GM23338 (cell line): ENCODE results near the gene CYSTM1.

Experiments used
- CREB1 ChIP-seq: fragments of 250-450 bp; sonication (Bioruptor Pico); IDR thresholded peaks from 2 replicates; pipeline ENCODE4 v1.5.0; 2020; ENCODE audit warnings: low read depth, mild to moderate bottlenecking, moderate library complexity
- CTCF ChIP-seq, 2 experiments: fragments of 200-600 bp in 1 of 2; sonication (generic) in 1 of 2; conservative IDR thresholded peaks; 2 replicates each; pipeline versions ENCODE4 v1.5.1 to v1.6.1; 2016 to 2017; ENCODE audit warnings: antibody characterized with exemption in 2 of 2, low read depth in 2 of 2, mild to moderate bottlenecking in 2 of 2, moderate library complexity in 1 of 2
- EZH2 ChIP-seq: fragments of 200-600 bp; sonication (generic); IDR thresholded peaks from one replicate; pipeline ENCODE4 v1.8.0; 2017; ENCODE audit warnings: antibody characterized with exemption, mild to moderate bottlenecking, low read depth; ENCODE audit not compliant: unreplicated experiment
- EZH2phosphoT487 ChIP-seq: fragments of 200-600 bp; sonication (generic); IDR thresholded peaks from one replicate; pipeline ENCODE4 v1.8.1; 2018; ENCODE audit warnings: antibody characterized with exemption; ENCODE audit not compliant: unreplicated experiment
- JUNB ChIP-seq: IDR thresholded peaks from one replicate; pipeline ENCODE4 v1.6.1; 2016; ENCODE audit warnings: antibody characterized with exemption; ENCODE audit not compliant: unreplicated experiment
- NANOG ChIP-seq: IDR thresholded peaks from 2 replicates; pipeline ENCODE4 v1.6.1; 2016; ENCODE audit warnings: antibody characterized with exemption, borderline replicate concordance
- POLR2AphosphoS5 ChIP-seq: IDR thresholded peaks from 2 replicates; pipeline ENCODE4 v1.6.1; 2016; ENCODE audit warnings: antibody characterized with exemption, low read depth
- REST ChIP-seq: IDR thresholded peaks from one replicate; pipeline ENCODE4 v1.6.1; 2018; ENCODE audit warnings: antibody characterized with exemption; ENCODE audit not compliant: unreplicated experiment
- ZNF114 ChIP-seq: fragments of 250-450 bp; sonication (Bioruptor Pico); IDR thresholded peaks from 2 replicates; pipeline ENCODE4 v1.5.0; 2020; ENCODE audit warnings: mild to moderate bottlenecking, moderate library complexity
- ZNF331 ChIP-seq: fragments of 250-450 bp; sonication (Bioruptor Pico); IDR thresholded peaks from 2 replicates; pipeline ENCODE4 v1.5.0; 2020; ENCODE audit warnings: low read depth, mild to moderate bottlenecking, moderate library complexity

DNA sequence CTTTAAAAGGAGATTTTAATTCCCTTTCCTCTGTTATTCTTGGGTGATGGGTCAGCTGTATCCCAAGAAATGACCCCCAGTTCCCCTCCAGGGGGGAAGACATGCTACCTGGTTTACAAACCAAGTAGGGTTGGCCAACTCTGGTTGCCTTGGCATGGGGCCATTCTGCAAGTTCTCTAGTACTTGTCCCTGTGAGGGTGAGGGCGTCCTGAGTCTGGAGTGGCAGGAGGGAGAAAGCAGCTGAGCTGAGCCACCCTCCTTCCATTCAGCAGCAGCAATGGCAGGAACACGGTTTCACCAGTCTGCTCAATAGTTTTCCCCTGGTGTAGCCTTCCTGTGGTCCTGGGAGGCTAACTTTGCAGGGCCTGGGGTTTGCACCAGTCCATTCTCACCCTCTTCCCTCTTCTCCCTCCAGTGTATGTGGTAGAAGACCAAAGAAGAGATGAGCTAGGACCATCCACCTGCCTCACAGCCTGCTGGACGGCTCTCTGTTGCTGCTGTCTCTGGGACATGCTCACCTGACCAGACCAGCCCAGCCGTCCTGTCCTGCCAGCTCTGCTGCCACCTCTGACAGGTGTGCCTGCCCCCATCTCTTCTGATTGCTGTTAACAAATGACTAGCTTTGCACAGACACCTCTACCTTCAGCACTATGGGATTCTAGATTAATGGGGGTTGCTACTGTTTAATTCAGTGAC is 68.0 kb downstream of the CYSTM1 start:
- TF ChIP-seq CTCF (conservative IDR thresholded peaks at IDR 0.05; ENCODE audit: low read depth in 2 of 2) (no peak), POLR2AphosphoS5 (no peak), EZH2 (no peak), REST (no peak), CREB1 (CRISPR knock-in tag) (no peak), EZH2phosphoT487 (no peak), ZNF114 (no peak), ZNF331 (no peak), JUNB (no peak), NANOG (no peak)
